Measurements from ENCODE around the gene VTCN1.

DNA sequence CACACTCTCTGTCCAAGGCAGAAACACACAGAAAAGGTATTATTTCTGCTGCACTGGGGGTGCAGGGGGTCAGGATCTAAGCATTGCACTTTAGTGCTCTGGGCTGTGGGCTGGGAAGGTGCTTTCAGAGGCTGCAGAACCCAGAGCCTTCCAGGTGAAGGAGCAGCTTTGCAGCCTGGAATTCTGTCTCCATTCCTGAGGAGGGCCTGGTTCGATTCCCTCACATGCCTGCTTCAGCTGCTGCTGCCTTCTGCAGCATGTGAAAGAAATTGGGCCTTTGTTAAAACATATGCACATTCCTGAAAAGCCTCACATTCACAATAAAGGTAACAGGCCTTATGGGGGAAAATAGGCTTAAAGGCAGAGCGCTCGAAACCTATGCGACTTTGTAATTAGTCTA is 35.9 kb downstream of the VTCN1 start:
- no peak for TF ChIP-seq POLR2A (IDR thresholded peaks at IDR 0.05; ENCODE audit: low read length)
- TF ChIP-seq GATA1 (IDR thresholded peaks at IDR 0.05; ENCODE audit: low read depth, low read length), result no peak

Data from erythroblast (primary cell).